ENCODE data around the gene SLC50A1. TPM values are rescaled to one million over a fixed set of nuclear protein-coding genes. Genes with fewer than 3 reads are reported as not detected.

Gene SLC50A1
- polyA plus RNA-seq, 6 donors from 2014 or later, result 152 to 273 (median 201) TPM

Other genes starting within 250 kb of the SLC50A1 start
- gene PMVK, start 199.1 kb upstream of the SLC50A1 start, polyA plus RNA-seq (ENCODE audit: low read depth in 6 of 6), result 10 to 100 TPM; 30.8 to 45.7 (median 33.3) TPM
- gene PBXIP1, start 179.8 kb upstream of the SLC50A1 start, polyA plus RNA-seq (ENCODE audit: low read depth in 6 of 6), result 10 to 100 TPM; 36.2 to 77.3 (median 69.5) TPM
- gene PYGO2, start 174.1 kb upstream of the SLC50A1 start, polyA plus RNA-seq (ENCODE audit: low read depth in 6 of 6), result 10 to 100 TPM in 5 of 6 donors, 1 to 10 TPM in 1; 10.0 to 45.1 (median 29.4) TPM
- 10 to 100 TPM; 23.3 to 34.0 (median 26.3) TPM for gene SHC1, start 165.1 kb upstream of the SLC50A1 start, polyA plus RNA-seq (ENCODE audit: low read depth in 6 of 6)
- 100 to 1,000 TPM; 117 to 196 (median 131) TPM for gene CKS1B, start 161.2 kb upstream of the SLC50A1 start, polyA plus RNA-seq (ENCODE audit: low read depth in 6 of 6)
- gene FLAD1, start 152.5 kb upstream of the SLC50A1 start, polyA plus RNA-seq (ENCODE audit: low read depth in 6 of 6), result 10 to 100 TPM; 37.0 to 57.0 (median 49.4) TPM
- not detected for gene LENEP, start 142.3 kb upstream of the SLC50A1 start, polyA plus RNA-seq (ENCODE audit: low read depth in 6 of 6)
- 1 to 10 TPM in 5 of 6 donors, not detected in 1; 2.2 to 5.5 (median 2.7) TPM for gene ZBTB7B, start 133.1 kb upstream of the SLC50A1 start, polyA plus RNA-seq (ENCODE audit: low read depth in 6 of 6)
- not detected for gene DCST2, start 102.1 kb upstream of the SLC50A1 start, polyA plus RNA-seq (ENCODE audit: low read depth in 6 of 6)
- not detected for gene DCST1, start 102.0 kb upstream of the SLC50A1 start, polyA plus RNA-seq (ENCODE audit: low read depth in 6 of 6)
- gene ADAM15, start 84.5 kb upstream of the SLC50A1 start, polyA plus RNA-seq (ENCODE audit: low read depth in 6 of 6), result 1 to 10 TPM; 2.8 to 8.8 (median 7.0) TPM
- gene EFNA4, start 72.1 kb upstream of the SLC50A1 start, polyA plus RNA-seq (ENCODE audit: low read depth in 6 of 6), result 1 to 10 TPM in 5 of 6 donors, not detected in 1; 2.6 to 6.0 (median 3.3) TPM
- 1 to 10 TPM in 3 of 6 donors, under 1 TPM in 2, not detected in 1; 0.54 to 2.9 (median 2.1) TPM for gene EFNA3, start 57.0 kb upstream of the SLC50A1 start, polyA plus RNA-seq (ENCODE audit: low read depth in 6 of 6)
- gene EFNA1, start 8.0 kb upstream of the SLC50A1 start, polyA plus RNA-seq (ENCODE audit: low read depth in 6 of 6), result under 1 TPM in 3 of 6 donors, not detected in 3; 0.18 to 0.82 (median 0.56) TPM
- gene DPM3, start 4.7 kb downstream of the SLC50A1 start, polyA plus RNA-seq (ENCODE audit: low read depth in 6 of 6), result 100 to 1,000 TPM in 1 of 6 donors, 10 to 100 TPM in 5; 77.4 to 100 (median 90.5) TPM
- gene KRTCAP2, start 37.5 kb downstream of the SLC50A1 start, polyA plus RNA-seq (ENCODE audit: low read depth in 6 of 6), result 100 to 1,000 TPM; 340 to 379 (median 354) TPM
- under 1 TPM in 2 of 6 donors, not detected in 4; 0.13 to 0.35 TPM for gene TRIM46, start 38.0 kb downstream of the SLC50A1 start, polyA plus RNA-seq (ENCODE audit: low read depth in 6 of 6)
- gene THBS3, start 72.0 kb downstream of the SLC50A1 start, polyA plus RNA-seq (ENCODE audit: low read depth in 6 of 6), result 1 to 10 TPM; 1.1 to 3.9 (median 2.2) TPM
- gene MTX1, start 72.8 kb downstream of the SLC50A1 start, polyA plus RNA-seq (ENCODE audit: low read depth in 6 of 6), result 10 to 100 TPM; 35.5 to 49.1 (median 42.0) TPM
- gene ENTREP3, start 119.6 kb downstream of the SLC50A1 start, polyA plus RNA-seq (ENCODE audit: low read depth in 6 of 6), result 1 to 10 TPM in 3 of 6 donors, under 1 TPM in 3; 0.54 to 1.7 (median 1.2) TPM
- 100 to 1,000 TPM; 100 to 142 (median 125) TPM for gene SCAMP3, start 126.5 kb downstream of the SLC50A1 start, polyA plus RNA-seq (ENCODE audit: low read depth in 6 of 6)
- 10 to 100 TPM; 11.6 to 28.2 (median 18.1) TPM for gene CLK2, start 137.7 kb downstream of the SLC50A1 start, polyA plus RNA-seq (ENCODE audit: low read depth in 6 of 6)
- gene HCN3, start 141.6 kb downstream of the SLC50A1 start, polyA plus RNA-seq (ENCODE audit: low read depth in 6 of 6), result under 1 TPM in 2 of 6 donors, not detected in 4; 0.08 to 0.33 TPM
- gene PKLR, start 165.6 kb downstream of the SLC50A1 start, polyA plus RNA-seq (ENCODE audit: low read depth in 6 of 6), result not detected
- 100 to 1,000 TPM in 5 of 6 donors, 10 to 100 TPM in 1; 99.4 to 187 (median 117) TPM for gene FDPS, start 173.0 kb downstream of the SLC50A1 start, polyA plus RNA-seq (ENCODE audit: low read depth in 6 of 6)
- 1 to 10 TPM in 5 of 6 donors, not detected in 1; 3.4 to 6.5 (median 5.0) TPM for gene RUSC1, start 185.0 kb downstream of the SLC50A1 start, polyA plus RNA-seq (ENCODE audit: low read depth in 6 of 6)